Measurements from ENCODE around the gene GALNT12.

GALNT12 gene

DNA sequence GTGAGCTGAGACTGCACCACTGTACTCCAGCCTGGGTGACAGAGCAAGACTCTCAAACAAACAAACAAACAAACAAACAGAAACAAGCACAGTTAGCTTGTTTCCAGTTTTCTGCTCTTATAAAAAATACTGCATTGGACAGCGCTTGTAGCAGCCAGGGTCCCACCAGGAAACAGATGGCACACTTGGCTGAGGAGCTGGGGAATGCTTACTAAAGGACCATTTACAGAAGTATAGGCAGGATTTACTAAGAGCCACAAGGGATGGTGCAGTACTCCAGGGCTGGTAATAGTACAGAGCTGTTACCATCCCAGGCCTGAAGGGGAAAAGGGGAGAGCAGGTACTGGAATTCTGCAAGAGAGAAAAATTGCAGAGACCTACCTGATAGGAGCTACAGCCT, 5.9 kb upstream of the GALNT12 start:
- Histone ChIP-seq H3K4me3 (ENCODE audit: severe bottlenecking) (no peak overlapping the region), H3K27ac (ENCODE audit: poor library complexity, severe bottlenecking) (no peak overlapping the region), H3K27me3 (ENCODE audit: insufficient read depth, poor library complexity, severe bottlenecking) (no peaks in the 10 kb centered on the region), H3K4me1 (ENCODE audit: insufficient read depth, poor library complexity, severe bottlenecking) (peaks cover 6% of the 10 kb centered on the region), H3K36me3 (ENCODE audit: low read depth) (no peaks in the 10 kb centered on the region), H3K9me3 (ENCODE audit: severe bottlenecking) (no peaks in the 10 kb centered on the region)
- ATAC-seq (ENCODE audit: low read depth) (no peak), DNase-seq (ENCODE audit: low spot score) (no peak)
- TF ChIP-seq, protein P1, sequence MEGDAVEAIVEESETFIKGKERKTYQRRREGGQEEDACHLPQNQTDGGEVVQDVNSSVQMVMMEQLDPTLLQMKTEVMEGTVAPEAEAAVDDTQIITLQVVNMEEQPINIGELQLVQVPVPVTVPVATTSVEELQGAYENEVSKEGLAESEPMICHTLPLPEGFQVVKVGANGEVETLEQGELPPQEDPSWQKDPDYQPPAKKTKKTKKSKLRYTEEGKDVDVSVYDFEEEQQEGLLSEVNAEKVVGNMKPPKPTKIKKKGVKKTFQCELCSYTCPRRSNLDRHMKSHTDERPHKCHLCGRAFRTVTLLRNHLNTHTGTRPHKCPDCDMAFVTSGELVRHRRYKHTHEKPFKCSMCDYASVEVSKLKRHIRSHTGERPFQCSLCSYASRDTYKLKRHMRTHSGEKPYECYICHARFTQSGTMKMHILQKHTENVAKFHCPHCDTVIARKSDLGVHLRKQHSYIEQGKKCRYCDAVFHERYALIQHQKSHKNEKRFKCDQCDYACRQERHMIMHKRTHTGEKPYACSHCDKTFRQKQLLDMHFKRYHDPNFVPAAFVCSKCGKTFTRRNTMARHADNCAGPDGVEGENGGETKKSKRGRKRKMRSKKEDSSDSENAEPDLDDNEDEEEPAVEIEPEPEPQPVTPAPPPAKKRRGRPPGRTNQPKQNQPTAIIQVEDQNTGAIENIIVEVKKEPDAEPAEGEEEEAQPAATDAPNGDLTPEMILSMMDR (IDR thresholded peaks at IDR 0.05; ENCODE audit: poor library complexity, severe bottlenecking) = no peak

DNA sequence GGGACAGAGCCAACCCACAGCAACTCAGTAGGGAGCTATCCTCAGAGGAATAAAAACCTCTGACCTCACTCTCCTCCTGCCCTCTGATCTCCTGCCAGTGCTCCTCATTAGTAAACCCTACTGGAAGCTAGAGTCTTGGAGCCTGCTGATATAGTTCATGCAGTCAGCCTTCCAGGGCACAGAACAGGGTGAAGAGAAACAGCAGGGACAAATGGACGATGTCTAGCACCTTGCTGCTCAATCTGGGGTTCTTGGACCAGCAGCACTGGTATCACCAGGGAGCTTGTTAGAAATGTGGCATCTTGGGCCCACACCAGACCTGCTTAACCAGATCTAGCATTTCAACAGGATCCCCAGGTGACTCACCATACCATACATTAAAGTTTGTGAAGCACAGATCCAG, 5.5 kb upstream of the GALNT12 start:
- TF ChIP-seq, protein P1 (IDR thresholded peaks at IDR 0.05; ENCODE audit: poor library complexity, severe bottlenecking) = no peak
- H3K4me1 ChIP-seq (ENCODE audit: insufficient read depth, poor library complexity, severe bottlenecking) = peaks cover 6% of the 10 kb centered on the region
- peak; percentile 49 for ATAC-seq (ENCODE audit: low read depth)
- no peak overlapping the region for H3K27ac ChIP-seq (ENCODE audit: poor library complexity, severe bottlenecking)
- H3K36me3 ChIP-seq (ENCODE audit: low read depth) = no peaks in the 10 kb centered on the region
- H3K4me3 ChIP-seq (ENCODE audit: severe bottlenecking) = no peak overlapping the region
- no peaks in the 10 kb centered on the region for H3K9me3 ChIP-seq (ENCODE audit: severe bottlenecking)
- no peaks in the 10 kb centered on the region for H3K27me3 ChIP-seq (ENCODE audit: insufficient read depth, poor library complexity, severe bottlenecking)
- no peak for DNase-seq (ENCODE audit: low spot score)

DNA sequence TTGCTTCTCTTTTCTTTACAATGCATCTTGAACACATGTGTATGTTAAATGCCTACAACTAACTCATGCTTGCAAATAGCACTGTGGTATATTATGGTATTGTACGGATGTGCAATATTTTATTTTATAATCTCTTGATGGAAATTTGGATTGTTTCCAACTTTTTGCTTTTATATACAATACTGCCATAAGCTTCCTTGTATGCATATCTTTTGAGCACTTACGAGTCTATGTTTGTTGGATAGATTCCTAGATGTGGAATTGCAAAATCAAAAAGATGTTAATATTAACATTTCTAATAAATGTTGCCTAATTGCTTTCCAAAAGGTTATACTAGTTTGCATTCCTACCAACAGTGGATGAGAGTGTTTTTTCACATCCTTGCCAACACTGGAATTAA, 3.4 kb upstream of the GALNT12 start:
- Histone ChIP-seq H3K36me3 (ENCODE audit: low read depth) (no peaks in the 10 kb centered on the region), H3K27ac (ENCODE audit: poor library complexity, severe bottlenecking) (no peak overlapping the region), H3K4me1 (ENCODE audit: insufficient read depth, poor library complexity, severe bottlenecking) (peaks cover 10% of the 10 kb centered on the region), H3K4me3 (ENCODE audit: severe bottlenecking) (no peak overlapping the region), H3K27me3 (ENCODE audit: insufficient read depth, poor library complexity, severe bottlenecking) (no peaks in the 10 kb centered on the region), H3K9me3 (ENCODE audit: severe bottlenecking) (no peaks in the 10 kb centered on the region)
- TF ChIP-seq, protein P1 (IDR thresholded peaks at IDR 0.05; ENCODE audit: poor library complexity, severe bottlenecking) = no peak
- ATAC-seq (ENCODE audit: low read depth) = no peak
- no peak for DNase-seq (ENCODE audit: low spot score)

- H3K9me3 ChIP-seq (ENCODE audit: severe bottlenecking) = no peaks in the 10 kb centered on the region
- H3K27ac ChIP-seq (ENCODE audit: poor library complexity, severe bottlenecking) = no peak overlapping the region
- H3K4me3 ChIP-seq (ENCODE audit: severe bottlenecking) = no peak overlapping the region
- DNase-seq (ENCODE audit: low spot score) (no peak), ATAC-seq (ENCODE audit: low read depth) (peak; percentile 74)
- peaks cover 12% of the 10 kb centered on the region for H3K4me1 ChIP-seq (ENCODE audit: insufficient read depth, poor library complexity, severe bottlenecking)
- H3K36me3 ChIP-seq (ENCODE audit: low read depth) = no peaks in the 10 kb centered on the region
- TF ChIP-seq, protein P1 (IDR thresholded peaks at IDR 0.05; ENCODE audit: poor library complexity, severe bottlenecking) = no peak
- no peaks in the 10 kb centered on the region for H3K27me3 ChIP-seq (ENCODE audit: insufficient read depth, poor library complexity, severe bottlenecking)
These were observed 1.8 kb upstream of the GALNT12 start for GRCh38 chr9:98805506-98806272.

GRCh38 chr9:98806394-98807035, 955 bp upstream of the GALNT12 start:
- Histone ChIP-seq H3K4me3 (ENCODE audit: severe bottlenecking) (no peak overlapping the region), H3K9me3 (ENCODE audit: severe bottlenecking) (no peaks in the 10 kb centered on the region), H3K27me3 (ENCODE audit: insufficient read depth, poor library complexity, severe bottlenecking) (no peaks in the 10 kb centered on the region), H3K27ac (ENCODE audit: poor library complexity, severe bottlenecking) (no peak overlapping the region), H3K36me3 (ENCODE audit: low read depth) (no peaks in the 10 kb centered on the region), H3K4me1 (ENCODE audit: insufficient read depth, poor library complexity, severe bottlenecking) (peaks cover 15% of the 10 kb centered on the region)
- TF ChIP-seq, protein P1 (IDR thresholded peaks at IDR 0.05; ENCODE audit: poor library complexity, severe bottlenecking) = peak; percentile 34
- no peak for DNase-seq (ENCODE audit: low spot score)
- ATAC-seq (ENCODE audit: low read depth) = no peak

Data from RWPE2 (cell line).